A549 (cell line): ENCODE measurements around the gene ADORA3. TPM values are rescaled to one million over a fixed set of nuclear protein-coding genes. Genes with fewer than 3 reads are reported as not detected.

Experiments
- ATAC-seq, 2 experiments: fragments of 200-7000 bp in 1 of 2; fragments of >200 bp in 1 of 2; cut with Nextera tagmentation in 1 of 2; cut with Tn5 transposase in 1 of 2; 3 replicates each; pipeline versions ENCODE4 v1.8.0 to v1.9.1; 2018 to 2020; ENCODE audit warnings: mild to moderate bottlenecking in 1 of 2, moderate library complexity in 1 of 2
- CTCF ChIA-PET: fragments of 300-600 bp; sonication (Branson Sonifier 250); formaldehyde crosslinking; extraction: SDS; loops from one replicate; lab custom pipeline; 2021; ENCODE audit warnings: antibody characterized with exemption, inconsistent platforms; lab: Yijun Ruan, JAX
- POLR2A ChIA-PET: fragments of 350-600 bp; formaldehyde crosslinking; extraction: SDS; loops from one replicate; lab custom pipeline; 2021; ENCODE audit warnings: antibody characterized with exemption, inconsistent platforms; lab: Yijun Ruan, JAX
- DNase-seq, 2 experiments: peaks; one replicate each; pipeline versions ENCODE4 v3.0.0 to v3.0.0-alpha.2; 2011 to 2016; ENCODE audit warnings: low read depth in 1 of 2, low spot score in 1 of 2
- FAIRE-seq: peaks from 2 replicates; lab custom pipeline; 2011; peaks lifted over from hg19 to GRCh38; lab: Jason Lieb, UNC
- H3K27ac ChIP-seq, 2 experiments: fragments of >200 bp; sonication (Bioruptor Twin); formaldehyde crosslinking; 3 replicates each; pipeline ENCODE4 v1.5.1; 2016 to 2017
- H3K4me1 ChIP-seq: fragments of >200 bp; sonication (Bioruptor Twin); formaldehyde crosslinking; 3 replicates; pipeline ENCODE4 v1.6.1; 2016
- H3K4me2 ChIP-seq: fragments of >200 bp; sonication (Bioruptor Twin); formaldehyde crosslinking; 3 replicates; pipeline ENCODE4 v1.6.1; 2016
- H3K4me3 ChIP-seq: fragments of >200 bp; sonication (Bioruptor Twin); formaldehyde crosslinking; 3 replicates; pipeline ENCODE4 v1.5.1; 2016
- H3K9me3 ChIP-seq: fragments of >200 bp; sonication (Bioruptor Twin); formaldehyde crosslinking; 3 replicates; pipeline ENCODE4 v1.6.1; 2016
- ATOH8 ChIP-seq: fragments of 250-450 bp; sonication (Bioruptor Pico); IDR thresholded peaks from 2 replicates; pipeline ENCODE4 v1.5.0; 2020; ENCODE audit warnings: low read depth, mild to moderate bottlenecking, moderate library complexity
- BCL3 ChIP-seq: fragments of >200 bp; sonication (Bioruptor Twin); formaldehyde crosslinking; IDR thresholded peaks from 3 replicates; pipeline ENCODE4 v1.6.1; 2016
- CHD2 ChIP-seq: fragments of 150-350 bp; IDR thresholded peaks from 2 replicates; pipeline ENCODE4 v1.6.1; 2014; ENCODE audit warnings: low read length; ENCODE audit not compliant: partially characterized antibody
- EHF ChIP-seq: fragments of 250-450 bp; sonication (Bioruptor Pico); IDR thresholded peaks from 2 replicates; pipeline ENCODE4 v1.5.0; 2020; ENCODE audit warnings: mild to moderate bottlenecking
- EHMT2 ChIP-seq: fragments of 200-600 bp; sonication (generic); IDR thresholded peaks from 2 replicates; pipeline ENCODE4 v1.6.1; 2016; ENCODE audit warnings: antibody characterized with exemption, low read depth, mild to moderate bottlenecking, moderate library complexity
- EP300 ChIP-seq, 2 experiments: fragments of >200 bp; sonication (Bioruptor Twin); formaldehyde crosslinking; IDR thresholded peaks; 2 replicates in 1 of 2; 3 replicates in 1 of 2; pipeline ENCODE4 v1.6.1; 2016 to 2017
- FOXS1 ChIP-seq: fragments of 250-450 bp; sonication (Bioruptor Pico); IDR thresholded peaks from 2 replicates; pipeline ENCODE4 v1.5.0; 2020; ENCODE audit warnings: mild to moderate bottlenecking, moderate library complexity
- GATA3 ChIP-seq: IDR thresholded peaks from 2 replicates; pipeline ENCODE4 v1.6.1; 2012; ENCODE audit warnings: borderline replicate concordance
- HDAC2 ChIP-seq: fragments of 200-600 bp; sonication (generic); IDR thresholded peaks from 2 replicates; pipeline ENCODE4 v1.6.1; 2016
- HES2 ChIP-seq: fragments of >200 bp; sonication (Bioruptor Twin); formaldehyde crosslinking; IDR thresholded peaks from 2 replicates; pipeline ENCODE4 v1.6.1; 2016
- HEYL ChIP-seq: fragments of 250-450 bp; sonication (Bioruptor Pico); IDR thresholded peaks from 2 replicates; pipeline ENCODE4 v1.8.0; 2021; ENCODE audit warnings: mild to moderate bottlenecking, moderate library complexity
- HMGXB4 ChIP-seq: fragments of 250-450 bp; sonication (Bioruptor Pico); IDR thresholded peaks from 2 replicates; pipeline ENCODE4 v1.5.0; 2021; ENCODE audit warnings: mild to moderate bottlenecking, moderate library complexity, borderline replicate concordance
- JUNB ChIP-seq: fragments of >200 bp; sonication (Bioruptor Twin); formaldehyde crosslinking; IDR thresholded peaks from 2 replicates; pipeline ENCODE4 v1.6.1; 2016
- KDM1A ChIP-seq: fragments of 200-600 bp; sonication (generic); IDR thresholded peaks from 2 replicates; pipeline ENCODE4 v1.6.1; 2016; ENCODE audit warnings: low read depth, mild to moderate bottlenecking
- KDM5A ChIP-seq: fragments of 200-600 bp; sonication (generic); IDR thresholded peaks from 2 replicates; pipeline ENCODE4 v1.6.1; 2016; ENCODE audit warnings: antibody characterized with exemption, mild to moderate bottlenecking
- NPAS2 ChIP-seq: fragments of 250-450 bp; sonication (Bioruptor Pico); IDR thresholded peaks from 2 replicates; pipeline ENCODE4 v1.8.0; 2022; ENCODE audit warnings: mild to moderate bottlenecking, moderate library complexity, borderline replicate concordance
- POLR2A ChIP-seq: IDR thresholded peaks from 2 replicates; pipeline ENCODE4 v1.6.1; 2012; ENCODE audit warnings: mild to moderate bottlenecking, low read length
- RNF2 ChIP-seq: fragments of 200-600 bp; sonication (generic); IDR thresholded peaks from 2 replicates; pipeline ENCODE4 v1.6.1; 2016; ENCODE audit warnings: low read depth, mild to moderate bottlenecking, antibody characterized with exemption, moderate library complexity, borderline replicate concordance
- TFCP2L1 ChIP-seq: fragments of 250-450 bp; sonication (Bioruptor Pico); IDR thresholded peaks from 2 replicates; pipeline ENCODE4 v1.5.0; 2021; ENCODE audit warnings: mild to moderate bottlenecking
- TP53 ChIP-seq: fragments of 250-450 bp; sonication (Bioruptor Pico); IDR thresholded peaks from 2 replicates; pipeline ENCODE4 v1.5.0; 2021; ENCODE audit warnings: mild to moderate bottlenecking, moderate library complexity
- ZFP36 ChIP-seq: fragments of 450-650 bp; IDR thresholded peaks from 2 replicates; pipeline ENCODE4 v1.6.1; 2014; ENCODE audit warnings: borderline replicate concordance; ENCODE audit not compliant: partially characterized antibody
- ZSCAN20 ChIP-seq: fragments of 250-450 bp; sonication (Bioruptor Pico); IDR thresholded peaks from 2 replicates; pipeline ENCODE4 v1.8.0; 2022; ENCODE audit warnings: mild to moderate bottlenecking, moderate library complexity
- WGBS: methylation state at CpG from one replicate; pipeline ENCODE4 v1.1.6; 2017; ENCODE audit errors: missing lambda C conversion rate; 5-methylcytosine and 5-hydroxymethylcytosine counted together
- polyA plus RNA-seq, 4 experiments: library from polyadenylated mRNA; depleted of rRNA in 3 of 4; stranded (reverse); fragments of >200 nt; fragmentation: RNase III in 1 of 4; extraction: RNeasy Plus Mini Kit Qiagen cat#74134 plus additional on column Dnase treatment in 1 of 4; gene quantifications; 2 replicates in 3 of 4; 3 replicates in 1 of 4; pipeline ENCODE4 v1.2.3, GENCODE V29; 2011 to 2017

ADORA3 gene
- polyA plus RNA-seq, 2 of the 4 experiments (the other 2 are of a cell fraction): not detected

GRCh38 chr1:111504097-111504496, 664 bp upstream of the ADORA3 start:
- H3K4me3 ChIP-seq: no peak overlapping the region
- ATAC-seq: no peak
- CTCF ChIA-PET: interaction anchor here (2.5 kb wide), 1 partner anchor 265 kb away, joined by 10 read pairs; no protein-coding TSS in a partner anchor
- no peak overlapping the region for H3K27ac ChIP-seq
- H3K4me2 ChIP-seq: no peak overlapping the region
- POLR2A ChIA-PET: no interaction called here
- no peak for TF ChIP-seq CHD2
- no peak for TF ChIP-seq KDM1A
- no peak for TF ChIP-seq HEYL
- no peak for TF ChIP-seq GATA3
- no peak for TF ChIP-seq TP53 (CRISPR knock-in tag)
- TF ChIP-seq ZSCAN20 (CRISPR knock-in tag): no peak
- TF ChIP-seq TFCP2L1 (CRISPR knock-in tag): no peak
- no peak for TF ChIP-seq JUNB
- no peak for TF ChIP-seq FOXS1
- no peak for TF ChIP-seq ATOH8 (CRISPR knock-in tag)
- TF ChIP-seq HES2: no peak
- 37% methylated on average over 5 of the region's 6 CpGs for WGBS
- FAIRE-seq: no peak
- peaks cover 8% of the 10 kb centered on the region for H3K4me1 ChIP-seq
- DNase-seq: no peak
- H3K9me3 ChIP-seq: no peaks in the 10 kb centered on the region

GRCh38 chr1:111501645-111502044, 1.8 kb downstream of the ADORA3 start:
- no peak overlapping the region for H3K27ac ChIP-seq
- no peak overlapping the region for H3K4me2 ChIP-seq
- DNase-seq (no peak), ATAC-seq (no peak), FAIRE-seq (no peak)
- H3K4me3 ChIP-seq: no peak overlapping the region
- ChIA-PET CTCF (interaction anchor here (1.1 kb wide), 1 partner anchor 20 kb away, joined by 3 read pairs; no protein-coding TSS in a partner anchor), POLR2A (no interaction called here)
- no peaks in the 10 kb centered on the region for H3K9me3 ChIP-seq
- no peaks in the 10 kb centered on the region for H3K4me1 ChIP-seq
- WGBS: 27% methylated on average over 7 of the region's 7 CpGs
- TF ChIP-seq EHMT2 (no peak), KDM5A (no peak), BCL3 (no peak), HMGXB4 (CRISPR knock-in tag) (no peak), RNF2 (no peak), EHF (CRISPR knock-in tag) (no peak), EP300 (IDR thresholded peaks at IDR 0.05) (no peak), POLR2A (no peak), NPAS2 (CRISPR knock-in tag) (no peak), ZFP36 (no peak), HDAC2 (no peak)
